GM19468 (cell line): ENCODE measurements around the gene PACRG.

Experiments used
- ATAC-seq: cut with Tn5 transposase; IDR thresholded peaks from one replicate; pipeline ENCODE4 v1.9.1; 2021; ENCODE audit warnings: mild to moderate bottlenecking, moderate library complexity, moderate number of reproducible peaks; ENCODE audit not compliant: unreplicated experiment; ENCODE audit errors: extremely low read depth

The PACRG gene

GRCh38 chr6:163113358-163113962, 385.7 kb downstream of the PACRG start:
- no peak for ATAC-seq

DNA sequence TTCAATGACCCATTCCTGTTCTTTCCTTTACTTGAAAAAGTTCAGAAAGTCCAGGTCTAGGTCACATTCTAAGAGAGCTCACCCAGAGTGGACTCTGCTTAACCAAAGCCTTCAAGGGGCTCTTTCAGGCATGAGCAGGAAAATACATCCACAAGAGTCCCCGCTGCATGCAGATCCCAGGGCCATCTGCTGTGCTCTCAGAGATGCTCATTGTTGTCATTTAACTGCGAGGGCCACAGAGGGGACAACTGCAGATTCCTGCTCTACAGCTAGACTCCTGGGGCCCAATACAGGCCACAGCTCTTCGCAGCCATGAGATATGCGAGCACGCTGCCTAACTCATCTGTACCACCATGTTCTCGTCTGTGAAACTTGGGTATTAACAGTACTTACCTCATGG, 391.2 kb downstream of the PACRG start:
- no peak for ATAC-seq

GRCh38 chr6:163120223-163120622, 392.4 kb downstream of the PACRG start:
- ATAC-seq = no peak

DNA sequence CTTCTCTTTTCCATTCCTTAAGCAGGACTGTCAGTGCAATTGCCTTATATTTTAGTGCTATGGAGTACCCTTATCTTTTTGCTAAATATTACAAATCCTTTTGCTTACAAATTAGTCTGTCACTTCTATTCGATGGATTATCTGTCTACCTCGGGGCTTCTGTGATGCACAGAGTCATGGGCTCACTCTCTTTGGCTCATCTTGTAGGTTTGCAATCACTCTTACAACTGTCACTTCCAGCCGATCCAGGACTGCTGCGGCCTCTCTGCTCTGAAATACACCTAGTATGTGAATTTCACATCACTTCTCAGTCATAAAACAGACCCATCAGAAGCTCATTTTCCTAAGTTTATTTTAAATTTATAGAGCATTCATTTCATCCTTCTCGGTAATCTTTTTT, 393.5 kb downstream of the PACRG start:
- no peak for ATAC-seq

GRCh38 chr6:163122365-163122764, 394.6 kb downstream of the PACRG start:
- ATAC-seq = no peak

DNA sequence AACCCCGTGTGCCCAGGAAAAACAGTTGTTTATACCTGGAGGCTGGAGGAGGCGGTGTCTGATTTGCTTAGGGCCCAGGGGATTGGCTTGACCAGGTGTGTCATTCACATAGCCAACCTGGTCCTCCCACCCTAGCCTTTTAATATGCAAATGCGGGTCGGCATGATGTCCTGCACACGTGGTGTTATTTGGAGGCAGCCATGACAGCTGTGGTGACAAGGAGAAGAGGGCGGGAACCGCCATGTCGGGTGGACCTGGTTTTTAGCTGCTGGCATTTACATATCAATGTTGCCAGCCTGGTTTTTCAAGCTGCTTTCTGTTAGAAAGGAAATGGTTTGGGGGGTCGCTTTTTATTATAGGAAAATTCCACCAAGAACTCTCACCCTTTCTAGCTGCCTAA, 395.3 kb downstream of the PACRG start:
- no peak for ATAC-seq

GRCh38 chr6:163126741-163127140, 399.0 kb downstream of the PACRG start:
- ATAC-seq = no peak

DNA sequence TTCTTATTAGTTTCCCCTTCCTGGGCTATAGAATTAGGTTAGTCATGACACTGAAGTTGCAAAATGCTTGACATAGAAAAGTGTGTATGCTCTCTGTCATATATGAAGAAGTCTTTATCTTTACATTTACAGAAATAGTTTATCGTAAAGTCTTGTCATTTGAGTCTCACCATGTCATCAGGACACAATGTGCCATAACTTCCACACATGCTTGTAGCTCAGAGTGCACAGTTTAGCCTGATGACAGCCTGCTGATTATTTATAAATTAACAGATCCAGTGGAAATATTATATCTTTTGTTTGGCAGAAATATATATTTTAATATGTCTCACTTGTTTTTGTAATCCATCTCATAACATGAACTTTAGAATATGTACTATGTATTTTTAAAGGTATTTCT, 399.8 kb downstream of the PACRG start:
- ATAC-seq = no peak

DNA sequence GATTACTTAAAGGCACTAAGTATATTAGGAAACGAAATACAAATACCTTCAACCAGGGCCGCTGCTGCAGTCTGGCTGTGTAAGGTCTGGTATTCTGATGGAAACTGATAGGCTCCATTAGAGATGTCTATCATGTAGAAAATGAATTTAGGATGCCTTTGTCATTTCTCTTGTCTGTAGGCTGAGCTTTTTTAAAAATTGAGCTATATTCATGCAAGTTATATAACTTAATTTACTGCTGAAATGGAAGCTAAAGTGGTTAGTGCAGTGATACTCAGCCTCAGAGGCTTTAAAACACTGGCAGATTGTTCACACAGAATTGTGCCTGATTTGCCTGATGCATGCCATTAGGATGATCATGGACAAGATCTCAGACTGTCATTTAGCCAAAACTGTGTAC, 400.6 kb downstream of the PACRG start:
- no peak for ATAC-seq

DNA sequence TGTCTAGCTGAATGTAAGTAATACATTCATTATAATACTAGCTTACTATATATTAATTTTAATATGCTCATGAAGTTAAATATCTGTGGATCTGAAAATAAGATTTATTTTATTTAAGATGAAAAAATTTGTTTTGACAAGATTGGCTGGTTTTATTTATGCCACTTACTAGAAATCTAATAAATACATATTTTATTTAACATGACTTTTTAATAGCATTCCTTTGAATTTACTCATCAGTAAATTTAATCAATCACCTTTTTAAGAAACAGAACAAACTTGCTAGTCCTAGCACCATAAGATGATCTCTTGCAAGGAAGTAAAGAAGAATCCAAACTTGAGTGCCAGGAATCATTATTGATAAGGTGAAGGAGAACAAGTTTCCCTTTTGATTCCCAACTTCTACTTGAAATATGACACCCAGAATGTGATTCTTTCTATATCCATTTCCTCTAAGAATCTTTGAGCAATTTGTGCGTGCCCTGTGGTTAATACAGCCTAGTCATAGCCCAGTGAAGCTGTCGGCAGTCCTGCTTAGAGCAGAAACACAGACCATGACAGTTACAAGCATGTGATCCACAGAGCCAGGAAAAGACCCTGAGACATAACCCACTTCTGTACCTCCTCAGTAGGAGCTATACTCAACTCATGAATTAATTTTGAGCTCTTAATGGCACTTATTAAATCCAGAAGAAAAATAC, 404.4 kb downstream of the PACRG start:
- ATAC-seq = no peak

GRCh38 chr6:163133017-163133416, 405.2 kb downstream of the PACRG start:
- no peak for ATAC-seq

DNA sequence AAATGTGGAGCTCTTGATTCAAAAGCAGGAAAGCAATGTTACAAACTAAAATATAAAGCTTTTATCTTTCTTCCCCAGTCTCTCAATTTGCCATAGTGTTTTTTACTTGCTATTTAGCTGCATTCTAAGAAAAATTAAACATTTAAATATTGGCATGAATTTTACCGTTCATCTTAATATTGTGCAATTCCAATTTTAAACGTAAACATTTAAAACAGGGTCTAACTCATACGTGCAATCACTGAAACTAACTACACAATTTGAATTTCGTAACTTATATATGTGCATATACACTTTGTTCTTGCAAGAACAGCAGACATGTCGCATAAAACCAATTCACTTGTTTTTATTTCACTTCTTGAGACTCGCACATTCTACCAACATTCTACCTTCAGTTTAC, 405.9 kb downstream of the PACRG start:
- no peak for ATAC-seq

DNA sequence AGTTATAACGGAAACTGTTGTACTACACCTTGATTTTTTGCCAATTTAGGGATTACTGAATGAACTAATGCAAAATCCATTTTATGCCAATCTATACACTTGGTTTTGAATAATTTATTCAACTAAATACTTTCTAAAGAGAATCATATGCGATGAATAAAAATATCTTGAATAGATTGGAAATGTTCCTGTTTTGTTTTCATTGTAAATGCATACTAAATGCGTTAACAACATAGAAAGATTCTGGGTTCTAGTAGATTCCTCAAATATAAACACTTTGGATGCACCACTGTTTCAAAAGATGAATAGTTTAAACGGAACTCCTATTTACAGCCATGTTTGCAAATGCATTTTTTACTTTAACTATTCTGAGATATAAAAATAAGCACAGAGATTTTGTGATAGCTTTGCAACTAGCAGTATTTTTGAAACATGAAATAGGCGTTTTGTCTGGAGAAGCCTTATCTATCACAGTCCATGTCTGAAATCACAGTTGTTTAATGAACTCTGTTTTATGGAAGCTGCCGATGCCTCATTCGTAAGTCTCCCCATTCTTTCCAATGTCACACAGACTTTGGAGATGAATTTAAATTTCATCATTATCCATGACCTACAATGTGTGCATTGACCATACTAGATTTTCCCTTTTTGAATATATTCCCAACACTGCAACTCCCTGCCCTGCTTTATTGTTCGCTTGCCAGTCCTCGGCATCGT, 409.1 kb downstream of the PACRG start:
- no peak for ATAC-seq

DNA sequence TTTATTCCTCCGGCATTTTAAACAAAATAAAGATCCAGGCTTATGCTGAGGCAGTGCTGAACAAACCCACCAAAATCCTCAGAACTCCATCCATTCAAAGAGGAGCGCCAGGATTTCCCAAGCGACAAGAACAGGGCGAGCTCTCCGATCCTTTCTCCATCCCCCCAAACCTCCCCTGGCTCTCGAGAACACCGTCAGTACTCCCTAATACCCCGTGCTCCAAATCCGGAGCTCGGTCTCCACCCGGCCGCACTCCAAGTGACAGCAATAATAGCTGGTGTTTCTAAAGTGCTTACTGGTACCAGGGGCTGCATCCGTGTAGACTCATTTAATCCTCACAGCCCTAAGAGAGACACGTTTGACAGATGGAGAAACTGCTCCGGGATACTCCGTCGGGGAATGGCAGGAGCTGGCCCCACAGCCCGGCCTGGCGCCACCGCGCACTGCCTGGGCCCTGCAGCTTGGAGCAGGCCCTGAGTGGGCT, 409.7 kb downstream of the PACRG start:
- ATAC-seq = no peak

DNA sequence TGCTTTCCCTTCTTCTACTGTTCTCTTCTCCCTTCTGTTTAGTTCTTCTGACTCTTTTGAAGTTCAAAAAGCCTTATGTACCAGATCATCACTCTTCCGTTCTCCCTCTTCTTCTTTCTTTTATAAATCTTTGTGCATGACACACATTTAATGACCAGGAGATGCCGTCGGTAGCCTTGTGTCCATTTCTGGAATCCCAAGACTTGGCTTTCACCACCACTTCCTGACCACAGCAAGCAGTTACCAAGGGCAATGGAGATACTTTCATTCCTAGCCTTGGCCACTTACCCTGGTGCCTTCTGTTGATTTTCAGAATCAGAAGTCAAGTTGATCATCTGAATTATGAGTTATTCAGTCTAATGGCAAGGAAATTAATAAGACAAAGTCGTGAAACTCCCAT, 418.3 kb downstream of the PACRG start:
- no peak for ATAC-seq

- no peak for ATAC-seq
Observed at GRCh38 chr6:163147994-163148393, 420.2 kb downstream of the PACRG start.

DNA sequence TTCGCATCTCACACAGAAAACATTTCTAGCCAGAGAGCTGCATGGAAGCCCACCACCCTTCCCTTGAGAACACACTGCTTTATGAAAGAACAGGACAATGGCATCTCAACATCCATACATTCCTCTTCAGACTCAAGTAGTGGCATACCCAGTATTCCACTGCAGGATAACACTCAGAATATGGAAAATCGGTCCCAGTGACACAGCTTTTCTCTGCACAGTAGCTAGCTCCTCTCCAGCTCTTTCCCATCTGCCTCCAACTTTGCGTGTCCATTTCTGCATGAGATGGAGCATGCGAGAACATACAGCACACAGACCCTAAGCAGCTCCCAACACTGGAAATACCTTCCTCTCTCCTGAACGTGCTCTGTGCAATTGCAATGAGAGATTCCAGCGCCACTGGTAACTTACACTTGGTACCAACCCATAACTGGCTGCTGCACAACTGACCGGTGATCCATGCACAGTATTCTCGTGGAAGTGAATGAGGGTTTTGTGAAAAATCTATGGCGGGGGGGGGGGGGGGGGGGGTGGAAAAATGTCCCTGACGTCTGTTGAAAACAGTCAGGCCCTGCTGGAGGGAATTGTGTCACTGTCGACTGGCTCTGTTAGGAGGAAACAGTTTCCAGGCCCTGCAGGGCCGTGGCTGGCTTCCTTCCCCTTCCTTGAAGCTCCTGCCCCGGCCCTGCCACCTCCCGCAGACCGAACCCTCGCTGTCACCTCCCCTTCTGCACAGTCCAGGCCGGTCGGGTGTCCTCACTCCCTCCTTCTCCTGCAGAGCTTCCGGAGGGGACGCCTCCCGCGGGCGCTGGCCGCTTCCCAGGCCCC, 420.9 kb downstream of the PACRG start:
- ATAC-seq = no peak

GRCh38 chr6:163149279-163149848, 421.6 kb downstream of the PACRG start:
- no peak for ATAC-seq

GRCh38 chr6:163151212-163151611, 423.4 kb downstream of the PACRG start:
- ATAC-seq = no peak

DNA sequence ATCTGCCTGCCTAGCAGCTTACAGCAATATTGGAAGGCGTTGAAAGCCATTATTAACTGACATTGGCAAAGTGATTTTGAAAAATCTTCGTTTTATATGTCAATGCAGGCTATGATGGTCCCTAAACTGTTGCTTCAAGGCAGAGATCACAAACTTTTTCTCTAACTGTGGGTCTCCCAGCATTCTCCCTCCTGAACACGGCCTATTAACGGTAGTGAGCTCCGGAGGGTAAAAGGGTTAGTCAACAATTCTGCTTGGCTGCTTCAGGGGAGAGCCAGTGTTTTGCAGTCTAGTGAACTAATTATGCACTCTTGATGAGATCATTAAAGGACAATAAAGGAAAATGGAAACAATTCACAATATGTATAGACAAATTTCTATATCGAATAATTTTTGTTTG, 424.9 kb downstream of the PACRG start:
- no peak for ATAC-seq
